Astrocyte of the spinal cord (primary cell): ENCODE data around the gene RAB20.

Source experiments
- DNase-seq: peaks from one replicate; pipeline ENCODE4 v3.0.0; 2011; ENCODE audit warnings: low read depth, low spot score
- H3K4me3 ChIP-seq: 2 replicates; pipeline ENCODE4 v1.5.1; 2011; ENCODE audit warnings: low read depth, mild to moderate bottlenecking, low read length, moderate library complexity
- CTCF ChIP-seq: IDR thresholded peaks from 2 replicates; pipeline ENCODE4 v1.5.1; 2012; ENCODE audit warnings: low read depth, mild to moderate bottlenecking, low read length, inconsistent platforms
- in situ Hi-C: cut with HindIII; loops from 2 replicates; pipeline ENCODE4 v1.10.0; 2017; ENCODE audit warnings: low sequenced_read_pairs

The RAB20 gene

GRCh38 chr13:110541526-110541920, 20.0 kb downstream of the RAB20 start:
- in situ Hi-C loops = no loop called here
- no peak for TF ChIP-seq CTCF
- no peak for DNase-seq
- H3K4me3 ChIP-seq = no peak overlapping the region

GRCh38 chr13:110540871-110541525, 20.5 kb downstream of the RAB20 start:
- DNase-seq = no peak
- H3K4me3 ChIP-seq = no peak overlapping the region
- in situ Hi-C loops = no loop called here
- no peak for TF ChIP-seq CTCF

- no peak for DNase-seq
- no peak overlapping the region for H3K4me3 ChIP-seq
- in situ Hi-C loops = no loop called here
- no peak for TF ChIP-seq CTCF
Observed at GRCh38 chr13:110539894-110540293, 21.6 kb downstream of the RAB20 start.

- no peak for DNase-seq
- no peak overlapping the region for H3K4me3 ChIP-seq
- no peak for TF ChIP-seq CTCF
- in situ Hi-C loops = no loop called here
Observed at GRCh38 chr13:110538632-110539031, 22.9 kb downstream of the RAB20 start.

GRCh38 chr13:110536006-110536693, 25.4 kb downstream of the RAB20 start:
- DNase-seq = no peak
- in situ Hi-C loops = no loop called here
- no peak for TF ChIP-seq CTCF
- no peak overlapping the region for H3K4me3 ChIP-seq

GRCh38 chr13:110535526-110535925, 26.0 kb downstream of the RAB20 start:
- in situ Hi-C loops = no loop called here
- no peak for DNase-seq
- TF ChIP-seq CTCF = no peak
- H3K4me3 ChIP-seq = no peak overlapping the region
